IPS-NIHi11 (cell line): ENCODE measurements around the gene OR5B3.
"Not testable (repeated sequence)": the region's sequence is repeated elsewhere in the genome, so short reads cannot be mapped to it uniquely, and the experiment has no call there.

Experiments
- DNase-seq: peaks from one replicate; pipeline ENCODE4 v3.0.0; 2012; ENCODE audit warnings: mixed read lengths, low spot score

Gene OR5B3

GRCh38 chr11:58406774-58407173, at the start of gene OR5B3:
Gene OR5B3 (minus strand): TSS chr11:58406874. CDS start chr11:58403409, 3,465 bp downstream.
- DNase-seq, result no peak

- no peak for DNase-seq
Measured at GRCh38 chr11:58451585-58451984, 44.9 kb upstream of the OR5B3 start.

- DNase-seq, result no peak
Measured at GRCh38 chr11:58446294-58446693, 39.6 kb upstream of the OR5B3 start.

- DNase-seq, result no peak
Measured at GRCh38 chr11:58444300-58444699, 37.6 kb upstream of the OR5B3 start.

GRCh38 chr11:58442136-58442535, 35.5 kb upstream of the OR5B3 start, which contains the start of gene OR5B12:
Gene OR5B12 (minus strand): TSS chr11:58442236. CDS start chr11:58440151, 2,085 bp downstream.
- no peak for DNase-seq

- DNase-seq, result no peak
Measured at GRCh38 chr11:58438486-58438885, 31.8 kb upstream of the OR5B3 start.

GRCh38 chr11:58434217-58434616, 27.5 kb upstream of the OR5B3 start:
- DNase-seq, result no peak

GRCh38 chr11:58433638-58434203, 27.0 kb upstream of the OR5B3 start:
- no peak for DNase-seq

- DNase-seq, result no peak
Measured at GRCh38 chr11:58429273-58429672, 22.6 kb upstream of the OR5B3 start.

GRCh38 chr11:58428021-58428420, 21.3 kb upstream of the OR5B3 start, which contains the start of gene OR5B2:
Gene OR5B2 (minus strand): TSS chr11:58428121. CDS start chr11:58423261, 4,860 bp downstream.
- DNase-seq, result no peak

- not testable (repeated sequence) for DNase-seq
Measured at GRCh38 chr11:58399622-58400021, 7.1 kb downstream of the OR5B3 start.

- DNase-seq, result no peak
Measured at GRCh38 chr11:58395581-58395980, 11.1 kb downstream of the OR5B3 start.

GRCh38 chr11:58394195-58394594, 12.5 kb downstream of the OR5B3 start:
- no peak for DNase-seq

- no peak for DNase-seq
Measured at GRCh38 chr11:58392746-58393145, 13.9 kb downstream of the OR5B3 start.

- DNase-seq, result no peak
Measured at GRCh38 chr11:58391879-58392278, 14.8 kb downstream of the OR5B3 start.

- DNase-seq, result no peak
Measured at GRCh38 chr11:58390551-58391063, 16.1 kb downstream of the OR5B3 start.

- DNase-seq, result no peak
Measured at GRCh38 chr11:58358969-58359368, 47.7 kb downstream of the OR5B3 start, which contains the start of gene OR5B17. Gene OR5B17 (minus strand): TSS chr11:58359069. CDS start chr11:58359069, 0 bp downstream.

GRCh38 chr11:58354727-58355126, 51.9 kb downstream of the OR5B3 start:
- no peak for DNase-seq
